ENCODE data around the gene NATD1.
A peak's percentile ranks its signal among the peaks of the same experiment; 100 is the strongest.

The NATD1 gene

DNA sequence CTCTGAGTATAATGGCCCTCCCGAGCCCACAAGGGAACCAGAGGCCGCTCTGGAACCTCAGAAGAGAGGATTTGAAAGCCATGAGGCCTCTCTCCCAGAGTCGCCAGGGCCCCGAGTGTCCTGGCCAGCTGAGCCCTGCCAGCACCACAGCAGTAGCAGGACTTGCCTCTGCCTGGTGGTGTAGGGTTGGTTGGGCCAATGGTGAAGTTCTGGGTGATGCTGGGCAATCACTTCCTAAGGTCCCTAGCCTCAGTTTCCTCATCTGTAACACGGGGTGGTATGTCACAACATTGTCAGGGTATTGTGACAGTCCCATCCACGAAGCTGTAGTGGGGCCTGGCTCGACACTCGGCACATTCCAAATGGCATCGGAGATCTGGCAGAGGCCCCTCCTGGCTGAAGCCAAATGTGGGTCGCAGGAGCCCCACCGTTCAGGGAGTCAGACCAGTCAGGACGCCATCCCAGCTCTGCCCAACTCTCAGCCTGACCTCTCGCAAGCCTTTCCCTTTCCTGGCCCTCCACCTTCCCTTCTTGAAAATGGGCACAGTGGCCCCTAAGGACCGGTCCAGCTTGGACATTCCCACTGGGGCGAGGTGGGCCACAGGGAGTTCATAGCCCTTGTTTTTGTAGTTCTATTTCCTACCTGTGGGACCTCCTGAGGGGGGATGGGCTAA, 1.7 kb downstream of the NATD1 start:
- no peak for TF ChIP-seq POLR2A (IDR thresholded peaks at IDR 0.05; ENCODE audit: low read depth, low read length)
- no peak for FAIRE-seq
- no peak for DNase-seq (ENCODE audit: insufficient read length, low spot score)

DNA sequence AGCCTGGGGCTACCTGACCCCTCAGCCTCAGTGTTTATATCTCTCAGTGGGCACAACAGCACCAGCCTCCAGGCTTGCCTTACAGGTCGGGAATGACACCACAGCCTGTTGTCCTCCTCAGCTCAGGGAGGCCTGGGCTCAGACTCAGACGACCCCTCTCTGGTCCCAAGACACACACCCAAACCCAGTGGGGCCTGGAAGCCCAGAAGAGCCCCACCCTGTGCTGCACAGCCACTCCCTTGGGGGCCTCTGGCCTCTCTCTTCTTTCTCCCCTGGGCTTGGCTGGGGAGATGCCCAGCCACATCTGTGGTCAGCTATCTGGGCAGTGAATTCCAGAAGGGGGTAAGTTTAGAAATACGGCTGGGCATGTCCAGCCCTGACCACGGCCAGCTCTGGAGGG, 2.4 kb downstream of the NATD1 start:
- no peak for DNase-seq (ENCODE audit: insufficient read length, low spot score)
- no peak for TF ChIP-seq POLR2A (IDR thresholded peaks at IDR 0.05; ENCODE audit: low read depth, low read length)
- no peak for FAIRE-seq

DNA sequence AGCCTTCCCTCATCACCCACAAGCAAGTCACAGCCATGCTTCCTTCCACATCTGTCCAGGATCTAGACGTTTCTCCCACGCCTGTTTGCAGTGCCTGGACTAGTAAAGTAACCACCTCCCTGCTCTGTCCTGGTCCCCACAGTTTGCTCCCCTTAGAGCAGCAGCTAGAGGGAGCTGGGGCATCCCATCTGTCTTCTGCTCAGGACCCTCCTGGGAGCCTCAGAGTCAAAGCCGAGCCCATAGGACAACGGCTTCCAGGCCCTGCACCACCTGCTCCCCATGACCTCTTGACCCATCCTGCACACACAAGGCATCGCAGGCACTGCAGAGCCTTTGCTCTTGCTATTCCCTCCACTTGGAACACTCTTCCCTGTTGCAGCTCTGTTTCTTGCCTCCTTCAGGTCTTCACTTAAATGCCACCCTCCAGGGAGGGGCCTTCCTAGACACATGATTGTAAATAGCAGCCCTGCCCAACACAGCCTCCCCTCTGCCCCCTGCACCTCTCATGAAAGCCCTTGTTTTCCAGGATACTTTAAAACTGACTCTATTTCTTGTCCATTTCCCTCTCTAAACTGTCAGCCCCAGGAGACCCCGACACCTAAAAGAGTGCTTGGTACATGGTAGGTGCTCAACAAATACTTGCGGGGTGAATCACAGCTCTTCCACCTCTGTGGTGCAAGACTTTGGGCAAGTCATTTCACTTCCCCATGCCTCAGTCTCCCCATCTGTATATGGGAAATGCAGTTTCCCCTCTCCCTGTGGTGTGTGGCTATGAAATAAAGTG, 3.1 kb downstream of the NATD1 start:
- DNase-seq (ENCODE audit: insufficient read length, low spot score), result no peak
- TF ChIP-seq POLR2A (IDR thresholded peaks at IDR 0.05; ENCODE audit: low read depth, low read length), result no peak
- no peak for FAIRE-seq

DNA sequence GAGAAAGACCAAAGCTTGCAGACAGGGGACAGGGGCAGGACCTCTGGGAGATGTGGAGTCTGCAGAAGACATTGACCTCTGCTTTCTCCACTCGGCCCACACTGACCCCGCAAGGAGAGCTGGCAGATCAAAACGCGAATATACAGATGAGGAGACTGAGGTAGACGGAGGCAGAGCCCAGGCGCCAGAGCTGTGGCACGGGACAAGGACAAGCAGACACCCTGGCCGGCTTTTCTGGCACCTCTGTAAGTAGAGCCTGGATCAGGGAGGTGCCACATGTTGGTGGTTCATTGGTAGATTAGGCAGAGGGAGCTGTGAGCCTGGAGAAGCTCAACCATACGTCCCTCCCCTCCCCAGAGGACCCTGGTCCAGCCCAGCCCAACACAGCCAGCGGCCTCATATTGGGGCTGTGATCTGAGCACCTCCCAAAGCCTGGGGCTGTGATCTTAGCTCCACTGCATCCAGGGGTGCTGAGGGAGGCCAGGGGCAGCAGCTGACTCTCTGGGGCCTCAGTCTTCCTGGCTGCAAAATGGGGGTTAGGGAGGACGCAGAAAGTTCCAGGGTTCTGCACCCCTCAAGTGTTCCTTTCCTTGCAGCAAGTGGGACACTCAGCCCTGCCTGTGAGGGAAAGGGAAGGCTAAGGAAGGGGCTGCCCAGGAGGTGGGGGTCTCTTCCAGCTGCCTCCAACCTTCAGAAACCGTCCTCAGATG, 4.0 kb downstream of the NATD1 start:
- no peak for FAIRE-seq
- no peak for TF ChIP-seq POLR2A (IDR thresholded peaks at IDR 0.05; ENCODE audit: low read depth, low read length)

DNA sequence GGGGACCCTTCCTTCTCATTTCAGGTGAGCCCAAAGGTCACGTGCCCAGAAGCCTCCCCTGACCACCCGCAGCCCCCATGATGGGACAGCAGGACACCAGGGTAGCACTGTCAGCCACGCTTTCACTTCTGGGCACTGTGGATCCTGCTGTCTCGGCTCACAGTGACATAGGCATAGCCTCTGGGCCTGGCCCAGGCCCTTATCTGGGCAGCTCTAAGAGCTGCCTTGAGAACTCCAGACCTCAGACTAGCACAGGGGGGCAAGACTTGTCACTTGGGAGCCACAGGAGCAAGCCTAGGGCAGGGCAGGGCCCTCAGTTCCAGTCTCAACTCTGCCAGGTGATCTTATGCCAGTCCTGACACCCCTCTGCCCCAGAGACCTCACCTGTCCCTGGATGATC, 4.7 kb downstream of the NATD1 start:
- no peak for DNase-seq (ENCODE audit: insufficient read length, low spot score)
- FAIRE-seq, result no peak
- TF ChIP-seq POLR2A (IDR thresholded peaks at IDR 0.05; ENCODE audit: low read depth, low read length), result no peak

More for the DNA sequence above, 4.0 kb downstream of the NATD1 start:
- no peak for DNase-seq (ENCODE audit: insufficient read length, low spot score)

DNA sequence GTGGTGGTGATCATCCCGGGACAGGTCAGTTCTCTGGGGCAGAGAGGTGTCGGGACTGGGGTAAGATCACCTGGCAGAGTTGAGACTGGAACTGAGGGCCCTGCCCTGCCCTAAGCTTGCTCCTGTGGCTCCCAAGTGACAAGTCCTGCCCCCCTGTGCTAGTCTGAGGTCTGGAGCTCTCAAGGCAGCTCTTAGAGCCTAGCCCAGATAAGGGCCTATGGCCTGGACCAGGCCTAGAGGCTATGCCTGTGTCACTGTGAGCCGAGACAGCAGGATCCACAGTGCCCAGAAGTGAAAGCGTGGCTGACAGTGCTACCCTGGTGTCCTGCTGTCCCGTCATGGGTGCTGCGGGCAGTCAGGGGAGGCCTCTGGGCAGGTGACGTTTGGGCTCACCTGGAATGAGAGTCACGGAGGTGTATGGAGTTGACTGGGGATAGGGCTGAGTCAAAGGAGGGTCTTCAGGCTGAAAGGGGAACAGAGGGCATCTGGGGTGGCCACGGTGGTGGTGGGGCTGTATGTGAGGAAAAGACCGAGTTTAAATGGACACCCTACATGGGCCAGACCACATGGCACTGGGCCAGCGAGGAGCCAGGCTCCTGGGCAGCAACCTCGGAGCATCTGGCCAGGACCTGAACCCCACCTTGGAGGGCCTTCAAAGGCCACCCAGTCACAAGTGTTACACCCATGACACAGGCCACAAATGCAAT, 5.5 kb downstream of the NATD1 start:
- DNase-seq (ENCODE audit: insufficient read length, low spot score), result no peak
- no peak for TF ChIP-seq POLR2A (IDR thresholded peaks at IDR 0.05; ENCODE audit: low read depth, low read length)
- FAIRE-seq, result no peak

DNA sequence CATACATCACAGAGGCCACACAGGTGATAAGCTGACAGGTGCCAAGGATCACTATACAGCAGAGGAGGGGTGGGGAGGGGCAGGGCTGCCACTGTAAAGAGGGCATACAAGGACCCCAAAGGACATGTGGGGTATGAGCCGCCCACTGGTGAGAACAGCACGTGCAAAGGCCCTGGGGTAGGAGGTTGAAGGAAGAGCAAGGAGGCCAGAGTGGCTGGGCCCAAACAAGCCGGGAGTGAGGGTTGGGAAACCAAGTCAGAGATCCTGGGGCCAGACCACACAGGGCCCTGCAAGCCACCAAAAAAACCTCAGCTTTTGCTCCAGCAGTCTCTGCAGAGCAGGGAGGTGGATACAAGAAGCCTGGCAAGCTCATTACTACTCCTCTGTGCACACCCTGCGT, 6.5 kb downstream of the NATD1 start:
- no peak for TF ChIP-seq POLR2A (IDR thresholded peaks at IDR 0.05; ENCODE audit: low read depth, low read length)
- FAIRE-seq (no peak), DNase-seq (ENCODE audit: insufficient read length, low spot score) (no peak)

DNA sequence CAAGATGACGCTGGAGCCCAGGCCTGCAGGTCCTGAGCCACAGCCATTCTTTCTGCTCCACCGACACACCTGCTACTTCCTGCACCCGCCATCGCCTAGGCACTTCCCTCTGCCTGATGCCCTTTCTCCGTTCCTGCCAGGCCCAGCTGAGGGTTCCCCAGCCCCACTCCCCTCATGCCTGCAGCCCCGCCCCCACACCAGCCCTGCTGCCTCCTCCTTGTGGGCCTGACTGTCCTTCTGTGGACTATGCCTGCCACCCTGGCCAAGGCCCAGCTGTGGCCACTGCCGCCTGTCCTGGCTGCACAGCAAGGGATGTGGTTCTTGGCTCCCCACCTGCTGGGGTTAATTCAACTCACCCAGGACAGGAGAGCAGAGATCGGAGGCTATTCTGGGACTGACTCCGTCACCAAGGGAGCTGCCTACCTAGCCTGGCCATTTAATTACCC, 7.5 kb downstream of the NATD1 start:
- DNase-seq (ENCODE audit: insufficient read length, low spot score), result no peak
- FAIRE-seq, result no peak
- TF ChIP-seq POLR2A (IDR thresholded peaks at IDR 0.05; ENCODE audit: low read depth, low read length), result no peak

DNA sequence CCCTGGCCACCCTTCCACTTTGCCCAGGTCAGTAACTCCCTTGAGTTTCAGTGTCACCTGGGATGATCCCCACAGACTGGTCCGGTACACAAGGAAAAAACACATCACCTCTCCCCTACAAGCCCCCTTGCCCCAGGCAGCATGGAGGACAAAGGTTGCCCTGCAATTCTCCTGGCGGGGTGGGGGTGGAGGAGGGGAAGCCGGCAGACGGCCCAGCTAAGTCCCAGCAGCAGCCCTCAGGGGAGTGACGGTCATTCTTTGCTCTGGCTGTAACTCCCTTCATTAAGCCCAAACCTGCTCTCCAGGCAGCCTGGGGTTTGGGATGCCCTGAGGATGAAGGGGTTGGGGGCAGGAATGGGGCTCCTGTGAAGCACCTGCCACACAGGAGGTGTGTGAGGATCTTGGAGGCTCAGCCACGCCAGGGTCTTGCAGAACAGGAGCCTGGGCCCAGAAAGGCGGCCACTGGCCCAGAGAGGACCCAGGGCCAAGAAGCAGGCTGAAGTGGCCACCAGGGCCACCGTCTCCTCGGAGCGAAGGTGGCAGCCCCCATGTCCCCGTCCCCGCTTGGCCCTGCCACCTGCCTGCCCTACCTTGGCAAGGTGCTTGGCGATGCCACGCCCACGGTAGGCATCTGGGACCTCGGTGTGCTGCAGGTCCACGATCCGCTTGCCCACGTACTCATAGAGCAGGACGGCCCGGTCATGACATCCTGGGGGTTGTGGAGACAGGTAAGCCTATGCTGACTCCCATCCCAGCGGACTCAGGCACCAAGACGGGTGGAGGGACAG, 9.5 kb downstream of the NATD1 start:
- DNase-seq (ENCODE audit: insufficient read length, low spot score) (no peak), FAIRE-seq (no peak)
- TF ChIP-seq POLR2A (IDR thresholded peaks at IDR 0.05; ENCODE audit: low read depth, low read length), result no peak

DNA sequence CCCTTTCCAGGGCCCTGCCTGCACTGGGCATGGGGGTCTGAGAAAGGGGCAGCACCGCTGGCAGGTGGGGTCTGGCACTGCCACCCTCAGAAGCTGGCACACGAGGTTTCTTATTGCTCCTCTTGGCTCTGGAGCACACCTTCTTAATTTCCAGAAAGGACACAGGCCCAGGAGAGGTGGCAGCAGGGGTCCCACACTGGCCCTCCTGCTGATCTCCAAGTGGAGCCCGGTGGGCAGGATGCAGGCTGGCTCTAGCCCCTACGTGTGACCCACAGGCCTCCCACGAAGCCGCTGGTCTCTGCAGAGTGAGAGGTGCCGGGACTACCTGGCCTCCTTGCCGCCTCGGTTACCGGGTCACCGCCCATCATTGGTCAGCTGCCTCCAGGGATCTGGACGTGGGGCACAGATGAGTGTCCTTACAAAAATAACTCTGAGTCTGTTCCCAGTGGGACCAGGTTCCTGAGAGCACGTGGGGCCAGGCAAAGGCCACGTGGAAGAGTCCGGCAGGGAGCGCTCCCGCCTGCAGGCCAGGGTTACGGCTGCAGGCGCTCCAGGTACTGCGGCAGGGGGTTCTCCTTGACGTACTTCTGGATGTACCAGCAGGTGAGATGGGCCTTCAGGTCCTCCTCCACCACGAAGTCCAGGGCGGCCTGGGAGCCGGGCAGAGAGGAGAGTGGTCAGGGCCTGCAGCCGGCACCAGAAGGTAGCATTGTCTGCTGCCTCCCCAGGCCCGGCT, 10.3 kb downstream of the NATD1 start:
- no peak for TF ChIP-seq POLR2A (IDR thresholded peaks at IDR 0.05; ENCODE audit: low read depth, low read length)

DNA sequence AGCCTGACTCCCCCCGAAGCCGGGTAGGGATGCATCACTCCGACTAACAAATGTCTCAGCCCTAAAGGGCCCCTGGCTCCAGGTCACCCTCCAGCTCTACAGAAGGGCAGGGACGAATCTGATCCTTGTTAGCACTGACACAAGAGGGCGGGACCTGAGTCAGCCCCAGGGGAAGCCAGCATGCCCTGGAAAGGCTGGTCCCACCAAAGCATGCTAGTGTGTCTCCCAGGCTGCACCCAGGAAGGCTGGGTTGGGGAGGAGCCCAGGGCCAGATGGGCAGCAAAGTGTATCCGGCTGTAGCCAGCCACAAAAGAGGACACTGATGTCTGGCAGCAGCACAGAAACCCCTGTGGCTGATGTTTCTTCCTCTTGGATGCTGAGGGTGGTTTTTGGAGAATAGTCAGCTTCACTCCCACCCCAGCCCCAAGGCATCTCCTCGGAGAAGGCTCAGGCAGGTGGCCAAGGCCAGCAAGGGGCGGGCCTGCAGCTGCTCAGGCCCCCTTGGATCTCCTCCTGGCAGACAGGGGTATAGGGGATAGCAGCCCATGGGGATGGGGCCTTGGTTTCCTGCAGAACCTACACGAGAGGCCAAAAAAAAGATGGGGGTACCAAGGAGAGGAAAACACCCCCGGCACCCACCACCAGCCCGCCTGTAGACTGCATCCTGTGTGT, 11.0 kb downstream of the NATD1 start:
- DNase-seq (ENCODE audit: insufficient read length, low spot score) (peak; percentile 45), FAIRE-seq (no peak)
- TF ChIP-seq POLR2A (IDR thresholded peaks at IDR 0.05; ENCODE audit: low read depth, low read length), result no peak

More for the DNA sequence above, 10.3 kb downstream of the NATD1 start:
- FAIRE-seq (no peak), DNase-seq (ENCODE audit: insufficient read length, low spot score) (no peak)

DNA sequence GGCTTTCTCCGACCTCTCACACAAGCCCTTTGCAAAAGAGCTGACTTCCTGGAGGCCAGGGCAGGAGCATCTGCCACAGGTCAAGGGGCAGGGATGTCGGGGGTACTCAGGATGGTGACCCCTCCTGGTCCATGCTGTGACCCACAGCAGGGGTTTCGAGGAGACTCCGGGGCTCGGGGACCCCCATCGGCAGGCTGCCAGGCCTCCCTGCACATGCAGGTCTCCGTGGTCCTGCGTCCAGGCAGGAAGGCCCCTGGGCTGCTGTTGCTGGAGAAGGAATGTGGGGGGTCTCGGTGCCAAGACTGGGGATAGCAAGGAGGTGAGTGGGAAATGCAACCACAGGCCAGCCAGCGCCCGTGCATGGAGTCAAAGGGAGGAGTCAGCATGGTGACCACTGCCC, 11.6 kb downstream of the NATD1 start:
- FAIRE-seq (no peak), DNase-seq (ENCODE audit: insufficient read length, low spot score) (no peak)
- TF ChIP-seq POLR2A (IDR thresholded peaks at IDR 0.05; ENCODE audit: low read depth, low read length), result no peak

Measured in H54 (cell line).